Neural cell (in vitro differentiated cells): ENCODE data around the gene GDA. TPM values are rescaled to one million over a fixed set of nuclear protein-coding genes. Genes with fewer than 3 reads are reported as not detected.

ENCODE experiments used
- H2AFZ ChIP-seq: fragments of 200-600, 300-800 bp; sonication (generic), shearing (Covaris generic); 2 replicates; pipeline ENCODE4 v1.6.0; 2014; ENCODE audit warnings: low read depth, mild to moderate bottlenecking, antibody characterized with exemption, low read length, moderate library complexity
- H3F3A ChIP-seq: fragments of 200-600 bp; shearing (Covaris generic); 2 replicates; pipeline ENCODE4 v1.6.1; 2016; ENCODE audit warnings: mild to moderate bottlenecking, moderate library complexity, mixed read lengths, antibody characterized with exemption, low read length; ENCODE audit not compliant: insufficient read depth, poor library complexity, severe bottlenecking
- H3K27ac ChIP-seq: fragments of 200-600, 300-800 bp; sonication (generic), shearing (Covaris generic); 2 replicates; pipeline ENCODE4 v1.5.1; 2014; ENCODE audit warnings: mild to moderate bottlenecking, low read length, moderate library complexity
- H3K27me3 ChIP-seq: fragments of 300-800, 200-600 bp; sonication (generic), shearing (Covaris generic); 2 replicates; pipeline ENCODE4 v1.6.0; 2014; ENCODE audit warnings: mild to moderate bottlenecking, low read depth, low read length, moderate library complexity; ENCODE audit not compliant: insufficient read depth
- H3K36me3 ChIP-seq: fragments of 300-800, 200-600 bp; sonication (generic), shearing (Covaris generic); 2 replicates; pipeline ENCODE4 v1.5.1; 2014; ENCODE audit warnings: mild to moderate bottlenecking, antibody characterized with exemption, low read length, moderate library complexity; ENCODE audit not compliant: insufficient read depth
- H3K4me2 ChIP-seq: fragments of 300-800, 200-600 bp; sonication (generic), shearing (Covaris generic); 2 replicates; pipeline ENCODE4 v1.6.0; 2014; ENCODE audit warnings: mild to moderate bottlenecking, low read length
- H3K4me3 ChIP-seq: fragments of 300-800, 200-600 bp; sonication (generic), shearing (Covaris generic); 2 replicates; pipeline ENCODE4 v1.5.1; 2014; ENCODE audit warnings: mild to moderate bottlenecking, low read length, moderate library complexity
- H3K79me2 ChIP-seq: fragments of 200-600 bp; shearing (Covaris generic); replicated peaks from 2 replicates; pipeline ENCODE4 v1.6.0; 2014; ENCODE audit warnings: mild to moderate bottlenecking, low read length, moderate library complexity; ENCODE audit not compliant: insufficient read depth
- H3K9ac ChIP-seq: fragments of 300-800, 200-600 bp; sonication (generic), shearing (Covaris generic); 2 replicates; pipeline ENCODE4 v1.6.1; 2016; ENCODE audit warnings: mild to moderate bottlenecking, low read length, mixed read lengths
- H3K9me2 ChIP-seq: fragments of 200-600 bp; shearing (Covaris generic); 2 replicates; pipeline ENCODE4 v1.6.1; 2016; ENCODE audit warnings: mild to moderate bottlenecking, low read length, mixed read lengths; ENCODE audit not compliant: insufficient read depth
- H3K9me3 ChIP-seq: fragments of 200-600, 300-800 bp; sonication (generic), shearing (Covaris generic); 2 replicates; pipeline ENCODE4 v1.6.1; 2016; ENCODE audit warnings: mild to moderate bottlenecking, mixed run types, low read length, moderate library complexity, mixed read lengths
- H4K20me1 ChIP-seq: fragments of 200-600 bp; shearing (Covaris generic); 2 replicates; pipeline ENCODE4 v1.6.1; 2016; ENCODE audit warnings: mild to moderate bottlenecking, mixed run types; ENCODE audit not compliant: insufficient read depth
- EP300 ChIP-seq: fragments of 450-650 bp; conservative IDR thresholded peaks from 2 replicates; pipeline ENCODE4 v1.6.1; 2014; ENCODE audit warnings: antibody characterized with exemption, mild to moderate bottlenecking, moderate library complexity; ENCODE audit not compliant: poor library complexity, severe bottlenecking
- EZH2 ChIP-seq: fragments of 200-600, 300-800 bp; shearing (Covaris generic), sonication (generic); IDR thresholded peaks from 2 replicates; pipeline ENCODE4 v1.6.1; 2014; ENCODE audit warnings: antibody characterized with exemption, low read length, borderline replicate concordance, mild to moderate bottlenecking; ENCODE audit not compliant: insufficient read depth, poor library complexity, severe bottlenecking
- MXI1 ChIP-seq: fragments of 450-650 bp; conservative IDR thresholded peaks from 2 replicates; pipeline ENCODE4 v1.6.1; 2014; ENCODE audit warnings: antibody characterized with exemption, mild to moderate bottlenecking; ENCODE audit not compliant: poor library complexity, severe bottlenecking
- POLR2AphosphoS5 ChIP-seq: IDR thresholded peaks from 2 replicates; pipeline ENCODE4 v1.6.1; 2012
- RAD21 ChIP-seq: fragments of 450-650 bp; conservative IDR thresholded peaks from 2 replicates; pipeline ENCODE4 v1.6.1; 2014; ENCODE audit warnings: antibody characterized with exemption, mild to moderate bottlenecking, moderate library complexity
- SMC3 ChIP-seq: fragments of 450-650 bp; conservative IDR thresholded peaks from 2 replicates; pipeline ENCODE4 v1.6.1; 2014; ENCODE audit warnings: antibody characterized with exemption, mild to moderate bottlenecking, moderate library complexity; ENCODE audit not compliant: poor library complexity
- TAF1 ChIP-seq: IDR thresholded peaks from 2 replicates; pipeline ENCODE4 v1.6.1; 2012; ENCODE audit warnings: low read depth
- polyA plus RNA-seq: library from polyadenylated mRNA; depleted of rRNA; stranded (reverse); fragments of >200 nt; gene quantifications from 2 replicates; pipeline ENCODE4 v1.2.3, GENCODE V29; 2014
- TF ChIP-seq, protein P1 (sequence below): fragments of 450-650 bp; IDR thresholded peaks from 2 replicates; pipeline ENCODE4 v1.5.1; 2014; ENCODE audit warnings: antibody characterized with exemption, mild to moderate bottlenecking, moderate library complexity; ENCODE audit not compliant: poor library complexity, severe bottlenecking
- TF ChIP-seq, protein P2 (sequence below): IDR thresholded peaks from 2 replicates; pipeline ENCODE4 v1.6.1; 2012; ENCODE audit warnings: borderline replicate concordance

GDA gene
- polyA plus RNA-seq, 1 donor from 2014 or later, result 0.26 TPM

DNA sequence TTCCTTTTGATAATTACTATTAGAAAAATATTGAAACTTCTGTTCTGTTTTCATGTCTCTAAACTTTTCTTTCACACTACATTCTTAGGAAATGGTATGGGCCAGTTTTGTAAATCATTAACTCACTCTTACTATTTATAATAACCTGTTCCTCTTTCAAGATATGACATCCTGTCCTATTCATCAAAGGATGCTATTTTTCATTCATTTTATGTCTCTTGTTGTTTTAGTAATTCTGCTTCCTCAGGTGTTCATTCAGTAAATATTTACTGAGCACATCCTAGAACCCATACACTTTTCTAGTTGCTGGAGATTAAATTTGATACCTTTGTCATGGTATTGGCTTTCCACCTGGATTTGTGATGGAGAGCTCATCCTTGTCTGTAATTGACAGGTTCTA lies 58.0 kb downstream of the GDA start:
- Histone ChIP-seq H3K79me2 (no peaks in the 10 kb centered on the region), H3K9me2 (no peaks in the 10 kb centered on the region), H2AFZ (no peak overlapping the region), H3K27me3 (no peaks in the 10 kb centered on the region), H3K4me2 (no peak overlapping the region), H3K4me3 (no peak overlapping the region), H3K36me3 (no peaks in the 10 kb centered on the region), H4K20me1 (no peaks in the 10 kb centered on the region), H3K9me3 (no peaks in the 10 kb centered on the region), H3K27ac (no peak overlapping the region), H3K9ac (no peak overlapping the region), H3F3A (no peaks in the 10 kb centered on the region)
- no peak for TF ChIP-seq MXI1
- TF ChIP-seq SMC3, result no peak
- TF ChIP-seq RAD21, result no peak
- TF ChIP-seq, protein P1, sequence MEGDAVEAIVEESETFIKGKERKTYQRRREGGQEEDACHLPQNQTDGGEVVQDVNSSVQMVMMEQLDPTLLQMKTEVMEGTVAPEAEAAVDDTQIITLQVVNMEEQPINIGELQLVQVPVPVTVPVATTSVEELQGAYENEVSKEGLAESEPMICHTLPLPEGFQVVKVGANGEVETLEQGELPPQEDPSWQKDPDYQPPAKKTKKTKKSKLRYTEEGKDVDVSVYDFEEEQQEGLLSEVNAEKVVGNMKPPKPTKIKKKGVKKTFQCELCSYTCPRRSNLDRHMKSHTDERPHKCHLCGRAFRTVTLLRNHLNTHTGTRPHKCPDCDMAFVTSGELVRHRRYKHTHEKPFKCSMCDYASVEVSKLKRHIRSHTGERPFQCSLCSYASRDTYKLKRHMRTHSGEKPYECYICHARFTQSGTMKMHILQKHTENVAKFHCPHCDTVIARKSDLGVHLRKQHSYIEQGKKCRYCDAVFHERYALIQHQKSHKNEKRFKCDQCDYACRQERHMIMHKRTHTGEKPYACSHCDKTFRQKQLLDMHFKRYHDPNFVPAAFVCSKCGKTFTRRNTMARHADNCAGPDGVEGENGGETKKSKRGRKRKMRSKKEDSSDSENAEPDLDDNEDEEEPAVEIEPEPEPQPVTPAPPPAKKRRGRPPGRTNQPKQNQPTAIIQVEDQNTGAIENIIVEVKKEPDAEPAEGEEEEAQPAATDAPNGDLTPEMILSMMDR, result no peak
- no peak for TF ChIP-seq EP300
- TF ChIP-seq POLR2AphosphoS5, result no peak
- TF ChIP-seq EZH2, result no peak
- TF ChIP-seq TAF1, result no peak
- TF ChIP-seq, protein P2, sequence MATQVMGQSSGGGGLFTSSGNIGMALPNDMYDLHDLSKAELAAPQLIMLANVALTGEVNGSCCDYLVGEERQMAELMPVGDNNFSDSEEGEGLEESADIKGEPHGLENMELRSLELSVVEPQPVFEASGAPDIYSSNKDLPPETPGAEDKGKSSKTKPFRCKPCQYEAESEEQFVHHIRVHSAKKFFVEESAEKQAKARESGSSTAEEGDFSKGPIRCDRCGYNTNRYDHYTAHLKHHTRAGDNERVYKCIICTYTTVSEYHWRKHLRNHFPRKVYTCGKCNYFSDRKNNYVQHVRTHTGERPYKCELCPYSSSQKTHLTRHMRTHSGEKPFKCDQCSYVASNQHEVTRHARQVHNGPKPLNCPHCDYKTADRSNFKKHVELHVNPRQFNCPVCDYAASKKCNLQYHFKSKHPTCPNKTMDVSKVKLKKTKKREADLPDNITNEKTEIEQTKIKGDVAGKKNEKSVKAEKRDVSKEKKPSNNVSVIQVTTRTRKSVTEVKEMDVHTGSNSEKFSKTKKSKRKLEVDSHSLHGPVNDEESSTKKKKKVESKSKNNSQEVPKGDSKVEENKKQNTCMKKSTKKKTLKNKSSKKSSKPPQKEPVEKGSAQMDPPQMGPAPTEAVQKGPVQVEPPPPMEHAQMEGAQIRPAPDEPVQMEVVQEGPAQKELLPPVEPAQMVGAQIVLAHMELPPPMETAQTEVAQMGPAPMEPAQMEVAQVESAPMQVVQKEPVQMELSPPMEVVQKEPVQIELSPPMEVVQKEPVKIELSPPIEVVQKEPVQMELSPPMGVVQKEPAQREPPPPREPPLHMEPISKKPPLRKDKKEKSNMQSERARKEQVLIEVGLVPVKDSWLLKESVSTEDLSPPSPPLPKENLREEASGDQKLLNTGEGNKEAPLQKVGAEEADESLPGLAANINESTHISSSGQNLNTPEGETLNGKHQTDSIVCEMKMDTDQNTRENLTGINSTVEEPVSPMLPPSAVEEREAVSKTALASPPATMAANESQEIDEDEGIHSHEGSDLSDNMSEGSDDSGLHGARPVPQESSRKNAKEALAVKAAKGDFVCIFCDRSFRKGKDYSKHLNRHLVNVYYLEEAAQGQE, result no peak

DNA sequence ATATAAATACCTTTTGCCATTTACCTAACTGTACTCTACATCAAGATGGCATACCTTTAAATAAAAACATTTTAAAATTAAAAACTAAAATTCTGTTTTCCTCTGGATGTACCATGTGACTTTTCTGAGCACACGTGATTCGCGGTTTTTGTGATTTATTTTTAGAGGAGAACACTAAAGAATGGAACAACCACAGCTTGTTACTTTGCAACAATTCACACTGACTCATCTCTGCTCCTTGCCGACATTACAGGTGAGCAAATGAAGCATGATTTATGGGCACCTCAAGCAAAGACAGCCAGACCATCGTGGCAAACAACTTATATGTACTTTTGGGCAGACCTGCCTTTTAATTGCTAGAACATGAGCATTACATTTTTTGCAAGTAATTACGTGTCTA lies 61.3 kb downstream of the GDA start:
- TF ChIP-seq RAD21 (no peak), SMC3 (no peak), TAF1 (no peak)
- TF ChIP-seq, protein P2, result no peak
- Histone ChIP-seq H3F3A (no peaks in the 10 kb centered on the region), H3K27ac (no peak overlapping the region)

More for the DNA sequence above, 61.3 kb downstream of the GDA start:
- no peaks in the 10 kb centered on the region for H3K9me2 ChIP-seq
- no peaks in the 10 kb centered on the region for H3K36me3 ChIP-seq
- H3K79me2 ChIP-seq, result no peaks in the 10 kb centered on the region
- no peak overlapping the region for H3K4me2 ChIP-seq
- H3K27me3 ChIP-seq, result no peaks in the 10 kb centered on the region
- no peak overlapping the region for H3K9ac ChIP-seq
- H4K20me1 ChIP-seq, result no peaks in the 10 kb centered on the region
- H3K9me3 ChIP-seq, result no peaks in the 10 kb centered on the region
- H2AFZ ChIP-seq, result no peak overlapping the region
- H3K4me3 ChIP-seq, result no peak overlapping the region
